Stimulated activated CD4-positive, alpha-beta T cell treated with anti-CD3 and anti-CD28 coated beads, Interleukin-15, amount 100 ng/mL, for 1 hour (primary cell): ENCODE data around the gene SLC15A4.
"Not testable (repeated sequence)": the region's sequence is repeated elsewhere in the genome, so short reads cannot be mapped to it uniquely, and the experiment has no call there.

Experiments used
- DNase-seq, 2 donors: peaks; one replicate each; pipeline ENCODE4 v3.0.0-alpha.2; 2020; ENCODE audit warnings: low read depth in 1 of 2, low spot score in 1 of 2

Gene SLC15A4

GRCh38 chr12:128823916-128824839 is at the start of gene SLC15A4:
SLC15A4 (minus strand) TSS chr12:128823958; CDS start chr12:128823943, 15 bp downstream.
- DNase-seq: peak; percentile 74 to 91

DNA sequence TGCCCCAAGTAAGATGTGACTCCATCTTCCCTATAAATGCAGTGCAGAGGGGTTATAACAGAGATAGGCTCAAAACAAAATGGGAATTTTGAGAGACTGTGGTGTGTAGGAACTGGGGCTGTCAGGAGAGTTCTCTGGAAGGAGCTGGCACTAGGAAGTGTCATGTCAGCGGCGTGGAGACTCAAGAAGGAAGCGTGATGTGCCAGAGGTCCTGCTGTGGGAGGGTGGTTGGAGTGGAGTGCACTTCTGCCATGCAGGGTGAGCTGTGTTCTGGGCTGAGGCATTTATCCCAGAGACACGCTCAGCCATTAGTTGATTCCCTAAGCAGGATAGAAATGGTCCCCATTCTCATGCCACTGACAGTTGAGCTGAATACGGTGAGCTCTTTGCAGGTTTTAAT is 48.5 kb upstream of the SLC15A4 start:
- DNase-seq: no peak

DNA sequence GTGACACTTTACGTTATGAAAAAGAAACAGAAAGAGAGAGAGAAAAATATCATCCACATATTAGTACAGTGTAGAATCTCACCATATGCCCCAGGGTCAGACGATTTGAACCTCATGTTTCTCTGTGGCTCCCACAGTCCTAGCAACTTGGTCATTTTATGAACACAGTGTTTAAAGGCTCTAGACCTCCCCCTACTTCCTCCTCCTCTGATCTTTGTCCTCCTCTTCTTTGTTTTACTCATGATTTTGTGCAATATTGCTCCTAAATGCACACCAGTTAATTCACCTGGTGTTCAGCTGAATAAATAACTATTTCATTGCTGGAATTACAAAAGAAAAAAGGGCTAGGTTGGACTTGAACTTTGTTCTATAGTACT is 47.7 kb upstream of the SLC15A4 start:
- DNase-seq: no peak

- DNase-seq: no peak
Observed at GRCh38 chr12:128867466-128867865, 43.7 kb upstream of the SLC15A4 start.

DNA sequence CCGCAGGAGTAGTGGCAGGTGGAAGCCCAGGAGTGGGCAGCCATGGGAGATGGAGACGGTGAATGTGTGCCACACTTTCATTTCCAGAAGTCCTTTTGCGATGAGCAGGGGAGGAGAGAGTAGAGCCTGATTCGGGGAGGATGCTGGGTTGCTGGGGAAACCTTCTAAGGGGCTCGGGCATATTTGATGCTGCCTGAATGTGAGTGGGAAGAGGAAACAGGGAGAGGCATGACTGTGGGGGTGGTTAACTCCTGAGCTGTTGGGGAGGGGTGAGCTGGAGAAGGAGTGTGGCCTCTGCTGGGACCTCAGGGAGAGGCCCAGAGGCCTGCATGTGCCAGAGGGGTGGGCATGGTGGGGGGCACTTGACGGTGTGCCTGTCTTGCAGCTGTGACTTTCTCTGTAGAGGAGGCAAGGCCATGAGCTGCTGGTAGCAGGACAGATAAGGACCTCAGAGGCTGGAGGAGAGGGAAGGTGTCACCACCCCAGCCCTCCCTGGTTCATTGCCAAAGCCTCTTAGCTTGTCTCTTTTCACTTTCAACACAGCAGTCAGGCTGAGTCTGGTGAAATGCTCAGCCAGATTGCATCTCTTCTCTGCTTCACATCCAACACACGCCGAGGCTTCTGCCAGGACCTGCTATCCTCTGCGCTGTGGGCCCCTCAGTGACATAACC is 40.9 kb upstream of the SLC15A4 start:
- no peak for DNase-seq

DNA sequence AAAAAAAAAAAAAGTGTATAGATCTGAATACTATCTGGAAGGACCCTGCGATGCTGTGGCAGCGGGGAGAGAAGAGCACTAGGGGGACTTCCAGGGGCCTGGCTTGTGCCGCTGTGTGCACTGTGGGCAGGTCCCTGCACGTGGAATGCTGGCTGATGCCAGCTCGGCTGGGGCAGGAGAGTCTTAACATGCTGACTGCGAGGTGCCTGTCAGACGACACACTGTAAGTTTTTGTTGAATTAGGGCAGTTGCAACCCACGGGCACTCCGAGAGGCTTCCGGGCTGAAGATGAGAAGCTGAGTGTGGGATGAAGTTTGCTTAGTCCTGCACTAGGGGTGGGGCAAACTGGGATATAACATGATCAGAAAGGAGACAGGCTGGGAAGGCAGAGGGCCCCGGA is 40.2 kb upstream of the SLC15A4 start:
- DNase-seq: no peak

DNA sequence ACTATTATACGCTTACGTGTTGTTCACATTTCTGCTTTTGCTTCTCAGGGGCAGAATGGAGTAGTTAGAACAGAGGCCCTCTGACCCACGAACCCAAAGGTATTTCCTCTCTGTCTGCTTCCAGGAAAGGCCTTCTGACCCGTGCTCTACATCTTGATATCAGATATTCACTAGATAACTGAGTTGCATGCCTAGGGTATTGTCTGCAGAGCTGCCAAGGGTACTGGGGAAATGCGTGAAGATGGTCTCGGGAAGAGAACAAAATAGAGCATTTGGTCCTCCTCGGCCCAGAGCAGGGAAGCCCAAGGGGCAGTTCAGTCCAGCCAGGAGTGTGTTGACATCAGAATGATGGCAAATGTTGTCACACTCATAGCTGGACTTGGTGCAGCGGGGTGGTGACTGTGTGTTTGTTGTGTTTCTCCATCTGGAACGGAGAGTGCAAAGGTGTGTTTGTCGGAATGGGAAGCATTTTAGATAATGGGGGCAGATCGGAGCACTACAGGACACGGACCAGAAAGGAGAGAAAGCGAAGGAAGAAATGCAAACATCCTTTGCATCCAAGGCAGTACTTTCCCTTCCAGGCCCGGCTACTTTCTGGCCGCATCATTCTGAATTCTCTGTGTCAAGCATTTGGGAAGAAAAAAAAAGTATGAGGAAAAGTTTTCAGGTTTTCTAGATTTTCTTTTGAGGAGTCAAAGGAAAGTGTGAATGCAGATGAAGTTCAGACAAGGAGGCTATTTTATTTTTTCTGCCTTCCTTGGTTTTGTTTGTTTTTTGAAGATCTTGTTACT is 37.7 kb upstream of the SLC15A4 start:
- DNase-seq: no peak

GRCh38 chr12:128859311-128859710 is 35.6 kb upstream of the SLC15A4 start:
- no peak for DNase-seq

DNA sequence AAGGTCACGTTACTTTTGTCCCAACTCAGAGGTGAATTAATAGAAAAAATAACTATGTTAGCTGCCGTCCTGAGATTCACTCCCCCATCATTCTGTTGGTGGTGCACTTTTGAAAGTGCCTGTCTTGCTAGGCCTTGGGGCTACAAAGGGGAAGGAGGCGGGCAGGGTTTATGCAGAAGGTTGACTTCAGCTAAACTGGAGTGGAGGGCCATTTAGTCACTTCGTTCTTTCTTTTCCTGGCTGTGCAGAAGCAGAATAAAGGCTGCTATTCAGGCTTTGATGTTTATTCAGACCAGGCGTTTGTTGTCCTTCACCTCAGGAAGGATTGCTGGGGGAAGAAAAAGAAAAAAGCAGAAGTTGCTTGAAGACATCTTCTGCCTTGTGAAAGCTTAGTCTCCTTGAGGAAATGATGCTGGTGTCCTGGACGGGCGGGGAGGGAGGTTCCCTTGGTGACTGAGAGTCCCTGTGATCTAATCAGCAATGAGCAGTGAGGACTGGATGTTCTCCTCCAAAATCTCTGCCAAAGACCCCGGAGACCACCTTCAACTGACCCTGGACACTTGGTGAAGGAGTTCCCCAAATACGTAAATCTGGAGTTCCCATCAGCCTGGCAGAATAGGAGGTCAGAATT is 33.5 kb upstream of the SLC15A4 start:
- DNase-seq: no peak

GRCh38 chr12:128856791-128857078 is 33.0 kb upstream of the SLC15A4 start:
- DNase-seq: no peak

DNA sequence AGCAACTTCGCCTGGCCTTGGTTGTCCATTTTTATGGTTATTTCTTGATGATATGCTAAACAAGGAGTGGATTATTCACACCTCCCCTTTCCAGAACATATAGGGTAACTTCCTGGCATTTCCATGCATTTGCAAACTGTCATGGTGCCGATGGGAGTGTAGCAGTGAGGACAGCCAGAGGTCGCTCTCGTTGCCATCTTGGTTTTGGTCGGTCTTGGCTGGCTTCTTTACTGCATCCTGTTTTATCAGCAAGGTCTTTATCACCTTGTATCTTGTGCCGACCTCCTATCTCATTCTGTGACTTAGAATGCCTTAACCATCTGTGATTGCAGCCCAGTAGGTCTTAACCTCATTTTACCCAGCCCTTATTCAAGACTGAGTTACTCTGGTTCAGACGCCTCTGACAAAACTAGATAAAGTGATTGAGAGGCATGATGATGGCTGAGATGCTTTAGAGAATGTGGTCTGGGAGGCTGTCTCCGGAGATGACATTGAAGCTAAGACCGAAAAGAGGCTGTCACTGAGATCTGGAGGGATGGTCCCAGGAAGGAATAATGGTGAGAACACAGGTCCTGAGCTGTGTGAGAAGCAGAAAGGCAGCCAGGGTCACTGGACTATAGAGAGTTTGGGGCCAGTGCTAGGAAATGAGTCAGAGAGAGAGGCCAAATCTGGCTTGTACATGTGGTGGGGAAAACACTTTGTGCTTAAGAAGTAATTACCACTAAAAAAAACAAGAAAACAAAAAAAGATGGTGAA is 32.5 kb upstream of the SLC15A4 start:
- DNase-seq: no peak

- DNase-seq: no peak
Observed at GRCh38 chr12:128853600-128854197, 29.9 kb upstream of the SLC15A4 start.

DNA sequence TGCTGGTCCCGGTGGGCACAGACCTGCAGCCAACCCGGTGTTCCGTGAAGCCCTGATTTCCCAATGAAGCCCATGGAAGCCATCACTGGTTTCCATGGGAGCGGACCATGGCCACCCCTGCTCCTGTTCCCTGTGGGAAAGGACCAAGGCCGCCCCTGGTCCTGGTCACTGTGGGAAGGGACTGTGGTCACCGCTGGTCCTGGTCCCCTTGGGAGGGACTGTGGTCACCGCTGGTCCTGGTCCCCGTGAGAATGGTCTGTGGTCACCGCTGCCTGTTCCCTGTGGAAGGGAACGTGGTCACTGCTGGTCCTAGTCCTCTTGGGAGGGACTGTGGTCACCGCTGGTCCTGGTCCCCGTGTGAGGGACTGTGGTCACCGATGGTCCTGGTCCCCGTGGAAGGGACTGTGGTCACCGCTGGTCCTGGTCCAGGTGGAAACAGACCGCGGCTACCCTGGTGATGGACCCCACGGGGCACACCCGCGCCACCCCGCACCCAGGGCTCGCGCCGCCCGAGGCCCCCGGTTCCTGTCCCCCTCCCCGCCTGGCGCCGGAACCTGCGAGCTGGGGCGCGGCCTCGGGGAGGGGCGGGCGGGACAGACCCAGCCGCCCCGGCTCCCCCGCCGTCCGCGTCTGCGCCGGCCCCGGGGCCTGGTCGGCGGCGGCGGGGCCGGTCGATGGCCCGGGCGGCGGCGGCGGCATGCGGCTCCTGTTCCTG is 29.3 kb upstream of the SLC15A4 start, which contains the start of gene GLT1D1:
Gene GLT1D1, plus strand, starts transcription at position 594 of the 715 bp plus-strand sequence. Its CDS starts 104 bp downstream, at position 698.
- DNase-seq: no peak

DNA sequence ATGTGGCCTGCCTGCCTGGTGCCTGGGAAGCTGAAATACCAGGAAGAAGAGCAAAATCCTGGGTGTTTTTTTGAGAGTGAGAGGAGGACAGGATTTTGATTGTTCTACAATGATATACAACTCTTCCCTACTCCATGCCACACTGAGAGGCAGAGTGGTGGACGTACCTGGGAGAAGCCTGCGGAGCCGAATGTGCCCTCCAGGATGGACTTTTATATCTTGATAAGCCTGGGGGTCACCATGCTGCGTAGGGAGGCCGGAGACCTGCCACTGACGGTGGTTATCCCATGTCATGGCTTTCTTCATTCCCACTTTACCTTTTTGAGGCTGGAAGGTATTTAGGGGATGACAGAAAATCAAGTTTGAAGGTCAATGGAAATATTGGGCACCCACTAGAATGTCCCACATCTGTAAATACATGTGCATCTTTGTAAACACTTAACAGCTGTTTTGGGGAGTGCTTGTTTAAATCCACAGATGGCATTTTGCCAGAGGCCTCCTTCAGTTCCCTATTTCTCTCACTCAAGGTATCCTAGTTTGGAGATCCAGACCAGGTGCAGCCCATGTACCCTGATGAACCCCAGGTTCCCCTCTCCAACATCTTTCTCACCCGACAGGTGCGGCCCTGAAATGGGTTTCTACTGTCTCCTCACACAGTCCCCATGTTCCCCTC is 28.4 kb upstream of the SLC15A4 start:
- DNase-seq: no peak

DNA sequence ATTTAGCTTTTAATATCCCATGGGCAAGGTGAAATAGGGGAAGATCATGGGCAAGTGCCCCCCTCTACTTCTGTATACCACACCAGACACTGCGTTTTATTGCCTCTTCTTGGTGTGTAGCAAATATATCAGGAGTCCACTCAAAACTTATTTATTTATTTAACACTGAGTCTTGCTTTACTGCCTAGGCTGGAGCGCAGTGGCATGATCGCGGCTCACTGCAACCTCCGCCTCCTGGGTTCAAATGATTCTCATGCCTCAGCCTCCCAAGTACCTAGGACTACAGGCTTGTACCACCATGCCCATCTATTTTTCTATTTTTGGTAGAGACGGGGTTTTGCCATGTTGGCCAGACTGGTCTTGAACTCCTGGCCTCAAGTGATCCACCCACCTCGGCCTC is 27.7 kb upstream of the SLC15A4 start:
- DNase-seq: not testable (repeated sequence)

DNA sequence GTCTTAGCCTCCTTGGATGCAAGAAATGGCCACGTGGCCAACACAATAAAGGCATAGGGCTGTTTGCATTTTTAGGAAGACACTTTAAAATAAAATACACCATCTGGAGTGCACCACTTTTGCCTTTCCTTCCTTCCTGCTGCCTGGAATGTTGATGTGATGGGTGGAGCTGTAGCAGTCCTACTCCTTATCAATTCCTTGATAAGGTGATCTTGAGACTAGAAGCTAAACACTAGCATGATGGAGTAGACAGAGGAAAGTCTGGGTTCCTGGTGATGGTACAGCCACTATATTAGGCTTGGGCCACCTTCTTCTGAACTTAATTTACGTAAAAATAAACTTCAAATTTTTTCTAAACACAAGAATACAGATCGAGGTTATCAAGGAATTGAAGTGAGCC is 26.6 kb upstream of the SLC15A4 start:
- no peak for DNase-seq

GRCh38 chr12:128849806-128850205 is 26.0 kb upstream of the SLC15A4 start:
- not testable (repeated sequence) for DNase-seq

DNA sequence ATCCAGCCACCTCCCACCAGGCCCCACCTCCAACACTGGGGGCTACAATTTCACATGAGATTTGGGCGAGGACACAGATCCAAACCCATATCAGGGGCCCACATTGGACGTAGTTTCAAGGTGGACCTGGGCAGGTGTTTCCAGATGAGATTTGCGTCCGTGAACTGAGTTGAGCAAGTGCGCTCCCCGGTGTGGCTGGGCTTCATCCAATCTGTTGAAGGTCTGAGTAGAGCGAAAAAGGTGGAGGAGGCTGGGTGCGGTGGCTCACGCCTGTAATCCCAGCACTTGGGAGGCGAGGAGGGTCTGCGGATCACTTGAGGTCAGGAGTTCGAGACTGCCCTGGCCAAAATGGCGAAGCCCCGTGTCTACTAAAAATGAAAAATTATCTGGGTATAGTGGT is 24.6 kb upstream of the SLC15A4 start:
- no peak for DNase-seq

GRCh38 chr12:128846671-128847070 is 22.9 kb upstream of the SLC15A4 start:
- DNase-seq: not testable (repeated sequence)
